ENCODE data around the gene HGD.

DNA sequence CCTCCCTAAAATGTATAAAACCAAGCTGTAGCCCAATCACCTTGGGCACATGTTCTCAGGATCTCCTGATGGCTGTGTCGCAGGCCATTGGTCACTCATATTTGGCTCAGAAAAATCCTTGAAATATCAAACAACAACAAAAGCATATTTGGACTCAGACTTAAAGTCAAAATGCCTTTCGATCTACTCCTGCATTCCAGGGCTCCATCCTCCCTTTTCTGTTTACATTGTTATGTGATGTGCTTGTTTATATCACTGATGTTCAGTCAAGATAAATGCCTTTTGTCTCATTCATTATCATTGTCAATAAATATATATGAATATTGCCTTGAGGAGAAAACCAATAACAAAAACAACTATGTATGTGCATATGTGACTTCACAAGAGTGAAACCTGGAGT, 31.7 kb downstream of the HGD start:
- no peak for TF ChIP-seq CTCF (IDR thresholded peaks at IDR 0.05)
- TF ChIP-seq ZFX (IDR thresholded peaks at IDR 0.05; ENCODE audit: borderline replicate concordance): no peak

Measured in 22Rv1 (cell line).